Endothelial cell of umbilical vein (primary cell): ENCODE results near the gene PPM1F. TPM values are rescaled to one million over a fixed set of nuclear protein-coding genes. Genes with fewer than 3 reads are reported as not detected.

Experiments
- BruUV-seq: library from RNA; stranded (reverse); fragments of 400-500 nt; replicated peaks from 2 replicates; lab custom pipeline; 2021; lab: Mats Ljungman, UMichigan
- CTCF ChIA-PET: fragments of 300-600, 350-600 bp; sonication (Branson Sonifier 250); formaldehyde crosslinking; loops from one replicate; lab custom pipeline; 2021; ENCODE audit warnings: antibody characterized with exemption, inconsistent platforms; lab: Charles Lee
- POLR2A ChIA-PET: fragments of 300-600, 350-600 bp; sonication (Branson Sonifier 250); formaldehyde crosslinking; loops from one replicate; lab custom pipeline; 2021; ENCODE audit warnings: antibody characterized with exemption, inconsistent platforms; lab: Charles Lee
- DNase-seq: peaks from one replicate; pipeline ENCODE4 v3.0.0-alpha.2; 2011; ENCODE audit warnings: low read depth, low spot score
- FAIRE-seq: peaks from 2 replicates; lab custom pipeline; 2011; peaks lifted over from hg19 to GRCh38; lab: Jason Lieb, UNC
- H2AFZ ChIP-seq: 2 replicates; pipeline ENCODE4 v1.6.0; 2012; ENCODE audit warnings: low read depth, low read length, control low read depth, inconsistent platforms
- H3K27ac ChIP-seq: 2 replicates; pipeline ENCODE4 v1.5.1; 2011; ENCODE audit warnings: low read depth, mild to moderate bottlenecking, control low read depth, low read length, moderate library complexity; ENCODE audit not compliant: insufficient read depth
- H3K27me3 ChIP-seq, 2 experiments: 2 replicates each; pipeline versions ENCODE4 v1.6.0 to v1.6.1; 2011; ENCODE audit warnings: low read length in 2 of 2, mixed read lengths in 1 of 2; ENCODE audit not compliant: control insufficient read depth in 2 of 2, insufficient read depth in 2 of 2
- H3K36me3 ChIP-seq, 2 experiments: 2 replicates in 1 of 2; 3 replicates in 1 of 2; pipeline ENCODE4 v1.5.1; 2011; ENCODE audit warnings: low read length in 2 of 2, mild to moderate bottlenecking in 1 of 2, moderate library complexity in 1 of 2; ENCODE audit not compliant: control insufficient read depth in 2 of 2, insufficient read depth in 2 of 2; ENCODE audit errors: extremely low read depth in 1 of 2
- H3K4me1 ChIP-seq: 3 replicates; pipeline ENCODE4 v1.5.1; 2011; ENCODE audit warnings: mild to moderate bottlenecking, low read length; ENCODE audit not compliant: control insufficient read depth, insufficient read depth; ENCODE audit errors: extremely low read depth
- H3K4me2 ChIP-seq: 2 replicates; pipeline ENCODE4 v1.6.1; 2011; ENCODE audit warnings: low read length, control low read depth, mixed read lengths; ENCODE audit not compliant: insufficient read depth
- H3K4me3 ChIP-seq, 3 experiments: fragments of 200-600 bp in 1 of 3; sonication (generic), shearing (Covaris generic) in 1 of 3; replicated peaks in 1 of 3; 2 replicates each; pipeline ENCODE4 v1.5.1; 2011 to 2016; ENCODE audit warnings: control low read depth in 3 of 3, low read length in 3 of 3, mild to moderate bottlenecking in 2 of 3, inconsistent platforms in 1 of 3, low read depth in 1 of 3, moderate library complexity in 1 of 3; ENCODE audit not compliant: insufficient read depth in 1 of 3
- H3K79me2 ChIP-seq: 2 replicates; pipeline ENCODE4 v1.6.0; 2012; ENCODE audit warnings: low read length, inconsistent platforms; ENCODE audit not compliant: control insufficient read depth, insufficient read depth
- H3K9ac ChIP-seq: replicated peaks from 2 replicates; pipeline ENCODE3; 2011; ENCODE audit warnings: low read length, control low read depth; ENCODE audit not compliant: insufficient read depth; ENCODE audit errors: extremely low read depth
- H3K9me1 ChIP-seq: replicated peaks from 3 replicates; pipeline ENCODE4 v1.6.0; 2011; ENCODE audit warnings: mild to moderate bottlenecking, low read length; ENCODE audit not compliant: control insufficient read depth, insufficient read depth; ENCODE audit errors: extremely low read depth
- H3K9me3 ChIP-seq: replicated peaks from 2 replicates; pipeline ENCODE4 v1.5.1; 2012; ENCODE audit warnings: low read length, inconsistent platforms; ENCODE audit not compliant: control insufficient read depth, insufficient read depth
- H4K20me1 ChIP-seq: replicated peaks from 2 replicates; pipeline ENCODE3; 2011; ENCODE audit warnings: mild to moderate bottlenecking, low read length; ENCODE audit not compliant: control insufficient read depth, insufficient read depth; ENCODE audit errors: extremely low read depth
- FOS ChIP-seq: IDR thresholded peaks from 2 replicates; pipeline ENCODE4 v1.6.1; 2011; ENCODE audit warnings: mild to moderate bottlenecking, low read length, moderate library complexity, borderline replicate concordance; ENCODE audit not compliant: insufficient read depth
- dilution Hi-C: fragments of 300-500 bp; cut with MboI; formaldehyde crosslinking; loops from one replicate; pipeline ENCODE4 v1.15.0; 2019; ENCODE audit warnings: low sequenced_read_pairs; ENCODE audit not compliant: extremely low pct_ligation_motif_present
- intact Hi-C: fragments of 100-400 bp; cut with micrococcal nuclease; formaldehyde crosslinking; loops from one replicate; pipeline ENCODE4 v1.10.0; 2022
- polyA plus RNA-seq, 4 experiments: library from polyadenylated mRNA; depleted of rRNA in 3 of 4; stranded (reverse) in 3 of 4; unstranded in 1 of 4; fragments of >200 nt; gene quantifications; 2 replicates each; pipeline versions ENCODE4 v1.2.1 to v1.2.3, GENCODE V29; 2011 to 2012; ENCODE audit warnings: missing spikeins in 1 of 4
- total RNA-seq: library from RNA; stranded (reverse); gene quantifications from 2 replicates; pipeline ENCODE4 v1.2.3, GENCODE V29; 2021
- TF ChIP-seq, protein P1 (sequence below), 2 donors: IDR thresholded peaks; 1 replicate in 1 of 2; 2 replicates in 1 of 2; pipeline ENCODE4 v1.5.1; 2011; ENCODE audit warnings: low read length in 2 of 2, mild to moderate bottlenecking in 2 of 2, moderate library complexity in 2 of 2, control low read depth in 1 of 2, inconsistent platforms in 1 of 2, low read depth in 1 of 2; ENCODE audit not compliant: insufficient read depth in 1 of 2; ENCODE audit errors: extremely low read depth in 1 of 2

PPM1F gene
- total and polyA plus RNA-seq, 2 donors (not counting 3 experiments of a cell fraction or from before 2014, with no cell fraction given): 107 to 178 TPM

DNA sequence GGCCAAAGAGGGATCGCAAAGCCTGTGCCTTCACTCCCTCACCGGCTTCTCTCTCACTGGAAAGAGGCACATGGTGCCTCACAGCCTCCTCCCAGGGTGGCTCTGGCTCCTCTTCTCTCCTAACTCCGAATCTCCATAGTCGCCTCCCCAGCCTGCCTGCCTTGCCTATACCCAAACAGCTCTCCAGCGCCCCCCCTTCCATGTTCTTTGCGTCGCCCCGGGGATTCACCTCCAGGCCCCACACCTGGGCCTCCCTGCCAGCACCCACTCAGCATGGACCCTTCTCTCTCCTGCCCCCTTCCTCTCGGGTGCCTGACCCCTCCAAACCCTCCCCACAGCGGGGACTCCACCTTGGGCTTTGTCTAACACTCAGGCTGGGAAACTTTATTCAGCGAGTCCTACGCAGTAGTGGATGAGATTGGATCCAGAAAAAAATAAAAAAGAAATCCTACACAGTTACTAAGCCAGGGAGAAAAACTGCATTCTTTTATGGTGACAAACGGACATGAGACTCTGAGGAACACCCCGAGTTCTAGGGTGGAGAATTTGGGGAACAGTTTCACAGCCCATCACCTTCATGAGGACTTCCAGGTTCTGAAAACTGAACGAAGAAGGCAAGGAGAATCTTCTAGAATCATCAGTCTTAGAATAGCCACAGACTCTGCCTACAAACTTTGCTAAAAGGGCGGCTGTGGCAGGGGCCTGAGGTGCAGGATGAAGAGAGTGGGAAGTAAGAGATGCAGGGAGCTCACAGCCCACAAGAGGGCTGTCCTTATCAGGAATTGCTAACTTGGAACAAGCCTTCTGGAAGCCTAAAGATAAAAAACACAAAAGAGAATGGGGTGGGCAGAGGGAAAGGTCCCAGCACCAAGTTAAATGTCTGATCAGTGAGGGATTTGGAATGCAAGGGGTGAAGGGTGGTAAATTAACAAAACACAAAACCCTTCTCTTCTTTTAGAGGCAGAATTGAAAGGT lies 5.3 kb downstream of the PPM1F start:
- peaks cover 81% of the 10 kb centered on the region for H3K4me1 ChIP-seq
- dilution Hi-C loops: loop anchor here (25.0 kb wide), 2 partner anchors 135 to 235 kb away; no protein-coding TSS in a partner anchor
- H2AFZ ChIP-seq: no peak overlapping the region
- intact Hi-C loops: loop anchor here (1.0 kb wide), 1 partner anchor 9 kb away; no protein-coding TSS in a partner anchor
- FAIRE-seq: peak; percentile 72
- H4K20me1 ChIP-seq: no peaks in the 10 kb centered on the region
- POLR2A ChIA-PET: no interaction called here
- H3K27ac ChIP-seq: peak overlapping the region; percentile 71
- BruUV-seq: no TSS peak
- no peaks in the 10 kb centered on the region for H3K9me1 ChIP-seq
- H3K4me3 ChIP-seq: no peak overlapping the region
- CTCF ChIA-PET: interaction anchor here (0.9 to 8.4 kb wide), 6 partner anchors 10 to 234 kb away, joined by 3 to 292 read pairs (median 4); no protein-coding TSS in a partner anchor
- H3K36me3 ChIP-seq: peaks cover 14 to 19% of the 10 kb centered on the region in 2 experiments
- peak overlapping the region; percentile 55 for H3K9ac ChIP-seq
- H3K4me2 ChIP-seq: peak overlapping the region; percentile 30
- H3K9me3 ChIP-seq: no peaks in the 10 kb centered on the region
- DNase-seq: peak; percentile 66
- no peaks in the 10 kb centered on the region for H3K27me3 ChIP-seq
- H3K79me2 ChIP-seq: peaks cover 75% of the 10 kb centered on the region
- TF ChIP-seq, protein P1, sequence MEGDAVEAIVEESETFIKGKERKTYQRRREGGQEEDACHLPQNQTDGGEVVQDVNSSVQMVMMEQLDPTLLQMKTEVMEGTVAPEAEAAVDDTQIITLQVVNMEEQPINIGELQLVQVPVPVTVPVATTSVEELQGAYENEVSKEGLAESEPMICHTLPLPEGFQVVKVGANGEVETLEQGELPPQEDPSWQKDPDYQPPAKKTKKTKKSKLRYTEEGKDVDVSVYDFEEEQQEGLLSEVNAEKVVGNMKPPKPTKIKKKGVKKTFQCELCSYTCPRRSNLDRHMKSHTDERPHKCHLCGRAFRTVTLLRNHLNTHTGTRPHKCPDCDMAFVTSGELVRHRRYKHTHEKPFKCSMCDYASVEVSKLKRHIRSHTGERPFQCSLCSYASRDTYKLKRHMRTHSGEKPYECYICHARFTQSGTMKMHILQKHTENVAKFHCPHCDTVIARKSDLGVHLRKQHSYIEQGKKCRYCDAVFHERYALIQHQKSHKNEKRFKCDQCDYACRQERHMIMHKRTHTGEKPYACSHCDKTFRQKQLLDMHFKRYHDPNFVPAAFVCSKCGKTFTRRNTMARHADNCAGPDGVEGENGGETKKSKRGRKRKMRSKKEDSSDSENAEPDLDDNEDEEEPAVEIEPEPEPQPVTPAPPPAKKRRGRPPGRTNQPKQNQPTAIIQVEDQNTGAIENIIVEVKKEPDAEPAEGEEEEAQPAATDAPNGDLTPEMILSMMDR (IDR thresholded peaks at IDR 0.05; ENCODE audit: extremely low read depth in 1 of 2, insufficient read depth in 1 of 2, low read depth in 1 of 2, low read length in 2 of 2): peak; percentile 53 to 67
- TF ChIP-seq FOS: no peak
